NCI-H1694 (cell line): ENCODE results near the gene PAX7.
"Not testable (repeated sequence)": the region's sequence is repeated elsewhere in the genome, so short reads cannot be mapped to it uniquely, and the experiment has no call there.

Experiments used
- DNase-seq: peaks from one replicate; lab custom pipeline; 2025; lab: John Stamatoyannopoulos, UW

PAX7 gene

DNA sequence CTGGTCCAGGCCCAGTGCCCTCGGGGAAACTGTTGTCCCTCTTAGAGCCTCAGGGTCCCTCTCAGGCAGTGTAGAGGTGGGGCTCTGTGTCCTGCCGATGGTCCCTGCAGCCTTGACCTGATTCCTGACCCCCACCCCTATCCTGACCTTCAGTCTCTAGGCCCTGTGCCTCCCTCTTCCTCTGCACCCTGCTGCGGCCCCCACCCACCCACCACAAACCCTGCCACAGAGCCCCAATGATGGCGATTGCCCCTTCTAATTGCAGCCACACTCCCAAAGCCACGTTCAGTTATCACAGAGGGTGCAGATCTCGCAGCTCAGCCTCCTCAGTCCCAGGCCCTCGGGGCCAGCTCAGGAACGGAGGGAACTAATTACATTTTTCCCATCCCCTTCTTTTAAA lies 99.7 kb downstream of the PAX7 start:
- DNase-seq = no peak

- no peak for DNase-seq
These were observed 100.5 kb downstream of the PAX7 start for GRCh38 chr1:18731148-18731547.

DNA sequence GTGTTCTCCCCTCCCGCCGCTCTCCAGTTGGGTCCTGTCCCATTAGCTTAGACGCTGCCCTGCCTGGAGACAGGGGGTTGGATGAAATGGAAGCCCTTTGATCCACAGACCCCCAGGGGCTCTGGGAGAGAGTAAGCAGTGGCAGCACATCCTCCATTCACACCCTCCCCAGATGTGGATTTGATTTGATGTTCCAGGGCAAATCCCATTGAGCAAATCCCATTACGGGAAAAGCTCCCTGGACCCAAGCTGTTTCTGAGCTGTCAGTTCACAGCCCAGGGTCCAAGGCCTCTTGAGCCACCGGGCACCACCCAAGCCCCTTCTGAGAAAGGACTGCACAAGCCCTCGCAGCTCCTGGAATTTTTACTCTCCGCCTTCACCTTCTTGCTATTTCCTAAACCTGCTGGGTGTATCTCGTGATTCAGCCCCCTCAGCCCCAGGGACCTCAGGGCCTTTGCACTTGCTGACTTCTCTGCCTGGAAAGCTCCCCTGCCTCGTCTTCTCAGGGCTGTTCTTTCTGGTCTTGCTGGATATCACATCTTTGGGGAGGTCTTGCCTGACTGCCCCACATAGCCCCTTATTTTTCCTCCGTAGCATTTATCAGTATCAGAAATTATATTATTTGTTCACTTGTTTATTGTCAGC lies 101.1 kb downstream of the PAX7 start:
- DNase-seq = no peak

- DNase-seq = no peak
These were observed 102.0 kb downstream of the PAX7 start for GRCh38 chr1:18732686-18733085.

DNA sequence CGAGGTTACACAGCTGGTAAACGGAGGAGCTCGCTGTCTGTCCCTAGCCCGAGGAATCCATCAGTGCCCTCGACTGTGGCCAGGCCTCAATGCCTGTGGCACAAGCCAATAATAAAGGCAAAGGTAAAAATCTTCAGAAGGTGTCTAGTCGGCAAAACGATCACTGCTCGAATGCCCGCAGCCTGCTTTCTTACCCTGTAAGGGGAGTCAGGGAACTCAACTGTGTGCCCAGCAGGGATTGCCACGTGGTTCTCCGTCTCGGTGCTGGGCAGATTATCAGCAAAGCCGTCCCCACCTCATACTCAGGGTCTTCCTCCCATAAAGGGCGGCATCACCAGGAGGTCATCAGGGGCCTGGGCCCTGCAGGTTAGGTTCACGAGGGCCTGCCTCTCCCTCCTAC lies 103.4 kb downstream of the PAX7 start:
- no peak for DNase-seq

GRCh38 chr1:18734461-18735223 lies 104.0 kb downstream of the PAX7 start:
- no peak for DNase-seq

DNA sequence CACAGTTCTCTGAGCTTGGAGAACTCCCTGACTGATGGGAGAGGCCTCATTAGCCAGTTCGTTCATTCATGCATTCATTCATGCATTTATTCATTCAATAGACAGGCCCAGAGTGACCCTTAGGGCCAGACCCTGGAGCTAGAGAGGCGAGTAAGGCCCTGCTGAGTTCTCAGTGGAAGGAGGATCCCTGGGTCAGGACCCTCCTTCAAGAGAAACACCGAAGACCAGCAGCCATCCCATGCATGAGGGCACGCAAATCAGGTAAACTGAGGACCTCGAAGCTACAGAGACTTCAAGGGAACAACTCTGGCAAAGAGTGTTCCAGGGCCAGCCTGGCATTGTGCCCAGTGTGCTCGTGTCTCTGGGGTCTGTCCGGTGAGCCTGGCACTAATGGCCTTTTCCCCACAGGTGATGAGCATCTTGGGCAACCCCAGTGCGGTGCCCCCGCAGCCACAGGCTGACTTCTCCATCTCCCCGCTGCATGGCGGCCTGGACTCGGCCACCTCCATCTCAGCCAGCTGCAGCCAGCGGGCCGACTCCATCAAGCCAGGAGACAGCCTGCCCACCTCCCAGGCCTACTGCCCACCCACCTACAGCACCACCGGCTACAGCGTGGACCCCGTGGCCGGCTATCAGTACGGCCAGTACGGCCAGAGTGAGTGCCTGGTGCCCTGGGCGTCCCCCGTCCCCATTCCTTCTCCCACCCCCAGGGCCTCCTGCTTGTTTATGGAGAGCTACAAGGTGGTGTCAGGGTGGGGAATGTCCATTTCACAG lies 104.8 kb downstream of the PAX7 start:
- DNase-seq = no peak

DNA sequence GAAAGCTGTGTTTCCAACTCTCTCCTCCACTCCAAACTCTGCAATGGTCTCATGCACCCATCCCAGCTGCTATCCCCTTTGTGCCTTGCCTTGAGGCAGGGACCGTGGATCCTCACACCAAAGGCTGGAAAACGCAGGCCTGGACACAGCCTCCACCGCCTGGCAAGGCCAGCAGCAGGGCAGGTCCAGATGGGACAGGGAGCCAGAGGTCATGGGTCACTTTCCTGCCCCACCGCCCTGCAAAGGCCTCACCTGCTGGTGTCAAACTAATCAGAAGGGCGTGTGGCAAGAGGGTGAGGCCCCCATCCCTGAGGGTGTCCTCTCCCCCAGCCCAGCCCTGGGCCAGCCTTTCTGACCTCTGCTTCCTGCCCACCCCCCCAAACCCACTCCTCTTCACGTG lies 106.3 kb downstream of the PAX7 start:
- DNase-seq = no peak

GRCh38 chr1:18738126-18738525 lies 107.5 kb downstream of the PAX7 start:
- no peak for DNase-seq

DNA sequence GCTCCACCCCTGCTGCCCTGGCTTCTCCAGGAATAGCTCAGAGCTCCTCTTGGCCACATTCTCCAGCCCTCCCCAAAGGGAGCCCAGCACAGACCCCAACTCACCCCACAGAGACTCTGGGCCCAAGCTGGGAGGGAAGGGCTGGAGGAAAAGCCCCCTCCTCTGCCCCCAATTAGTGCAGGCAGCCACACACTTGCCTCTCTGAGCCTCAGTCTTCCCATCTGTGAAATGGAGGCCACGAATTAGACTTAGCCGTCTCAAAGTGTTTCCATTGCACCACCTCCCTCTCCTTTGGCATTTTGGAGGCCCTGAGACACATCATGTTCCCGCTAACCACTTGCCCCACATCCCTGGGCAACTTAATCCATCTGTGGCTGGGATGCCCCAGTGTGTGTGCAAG lies 108.0 kb downstream of the PAX7 start:
- no peak for DNase-seq

- DNase-seq = no peak
These were observed 108.8 kb downstream of the PAX7 start for GRCh38 chr1:18739408-18739807.

DNA sequence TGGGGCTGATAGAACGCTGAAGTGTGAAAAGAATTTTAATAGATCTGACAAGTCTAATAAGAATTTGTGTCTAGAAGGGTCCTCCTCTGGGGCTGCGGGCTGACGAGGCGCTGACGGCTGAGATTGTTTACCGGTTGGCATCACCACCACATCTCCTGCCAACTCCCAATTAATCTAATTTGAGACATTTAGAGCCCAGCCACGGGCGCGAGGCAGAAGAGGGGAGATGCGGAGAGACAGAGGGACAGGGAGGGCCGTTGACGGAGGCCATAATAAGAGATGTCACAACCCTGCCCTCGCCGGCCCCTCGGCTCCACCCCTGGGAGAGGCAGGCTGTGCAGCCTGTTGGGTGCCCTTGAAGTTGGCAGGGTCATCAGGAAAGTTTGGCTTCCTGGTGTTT lies 109.3 kb downstream of the PAX7 start:
- DNase-seq = no peak

DNA sequence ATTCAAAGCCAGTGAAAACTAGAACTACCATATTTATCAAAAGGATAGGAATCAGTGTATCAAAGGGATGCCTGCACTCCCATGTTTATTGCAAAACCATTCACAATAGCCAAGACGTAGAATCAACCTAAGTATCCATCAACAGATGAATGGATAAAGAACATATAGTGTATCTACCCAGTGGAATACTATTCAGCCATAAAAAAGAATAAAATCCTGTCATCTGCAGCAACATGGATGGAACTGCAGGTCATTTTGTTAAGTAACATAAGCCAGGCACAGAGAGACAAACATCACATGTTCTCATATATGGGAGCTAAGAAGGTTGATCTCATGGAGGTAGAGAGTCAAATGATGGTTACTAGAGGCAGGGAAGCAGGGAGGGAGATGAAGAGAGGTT lies 110.0 kb downstream of the PAX7 start:
- DNase-seq = no peak

- no peak for DNase-seq
These were observed 112.6 kb downstream of the PAX7 start for GRCh38 chr1:18743233-18743632.

- DNase-seq = not testable (repeated sequence)
These were observed 113.7 kb downstream of the PAX7 start for GRCh38 chr1:18744381-18744780.

DNA sequence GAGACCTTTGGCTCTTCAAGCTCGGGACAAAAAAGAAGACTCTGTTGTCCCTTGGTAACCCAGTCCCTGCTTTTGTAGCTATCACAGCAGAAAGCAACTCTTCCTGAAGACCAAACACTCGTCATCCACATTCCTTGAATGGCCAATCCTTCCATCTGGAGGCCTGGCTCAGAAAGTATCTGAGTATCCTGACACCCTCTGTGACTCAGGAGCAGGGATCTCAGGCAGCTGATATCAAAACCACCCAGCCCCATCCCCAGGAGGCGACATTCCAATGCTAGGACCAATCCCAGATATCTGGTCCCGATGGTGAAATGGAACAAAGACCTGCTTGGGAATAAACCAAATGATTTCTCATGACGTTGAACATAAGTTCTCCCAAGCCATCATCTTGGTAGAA lies 116.3 kb downstream of the PAX7 start:
- DNase-seq = no peak

DNA sequence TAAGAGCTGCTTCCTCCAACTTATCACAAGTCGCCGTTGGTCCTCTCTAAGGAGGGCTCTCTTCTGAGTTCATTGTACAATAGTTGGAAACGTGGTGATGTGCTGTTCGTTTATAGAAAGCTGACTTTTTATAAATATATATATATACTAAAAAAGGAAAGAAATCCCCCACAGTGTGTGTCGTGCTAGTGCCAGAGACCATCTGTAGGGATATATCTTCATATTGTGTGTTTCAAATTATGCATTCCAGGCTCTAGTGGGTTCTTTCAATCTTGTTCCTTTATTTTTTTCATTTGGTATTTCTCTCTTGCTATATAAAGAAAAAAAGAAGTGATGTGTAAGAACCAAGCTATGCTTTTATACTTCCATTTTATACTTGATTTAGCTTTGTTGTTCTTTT lies 117.0 kb downstream of the PAX7 start:
- DNase-seq = no peak

GRCh38 chr1:18748435-18748834 lies 117.8 kb downstream of the PAX7 start:
- no peak for DNase-seq

DNA sequence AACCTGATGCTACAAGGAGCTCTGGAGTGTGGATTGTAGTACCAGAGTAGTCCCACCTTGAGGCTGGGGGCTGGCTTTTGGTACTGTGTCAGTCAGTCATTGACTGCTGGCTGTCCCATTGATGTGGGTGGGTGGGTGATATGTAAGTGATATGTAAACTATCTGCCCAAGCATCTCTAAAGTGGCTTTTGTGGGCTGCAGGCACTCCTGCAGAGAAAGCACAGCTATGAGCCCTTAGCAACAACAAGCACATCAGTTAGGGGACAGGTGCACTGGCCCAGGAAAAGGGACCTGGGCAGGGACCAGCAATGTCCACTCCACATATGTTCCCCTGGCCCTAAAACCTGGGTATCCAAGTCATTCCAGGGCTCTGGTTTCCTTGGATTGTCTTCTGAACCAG lies 118.9 kb downstream of the PAX7 start:
- DNase-seq = no peak

DNA sequence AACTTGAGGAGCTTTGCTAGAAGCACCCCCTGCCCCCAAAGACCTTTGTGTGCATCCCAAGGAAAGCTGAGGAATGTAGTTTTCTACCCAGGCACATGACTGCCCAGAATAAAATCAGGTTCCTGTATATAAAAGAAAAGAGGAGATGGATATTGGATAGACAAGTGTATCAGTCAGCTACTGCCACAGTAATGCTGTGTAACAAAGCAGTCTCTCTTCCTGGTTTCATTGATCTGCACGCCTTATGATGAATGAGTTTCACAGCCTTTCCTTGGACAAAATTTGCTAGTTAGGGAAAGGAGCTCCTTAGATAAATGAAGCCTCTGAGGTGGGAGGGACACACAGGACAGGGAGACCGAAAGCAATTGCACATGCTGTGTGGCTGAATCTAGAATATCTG lies 120.0 kb downstream of the PAX7 start:
- DNase-seq = no peak

DNA sequence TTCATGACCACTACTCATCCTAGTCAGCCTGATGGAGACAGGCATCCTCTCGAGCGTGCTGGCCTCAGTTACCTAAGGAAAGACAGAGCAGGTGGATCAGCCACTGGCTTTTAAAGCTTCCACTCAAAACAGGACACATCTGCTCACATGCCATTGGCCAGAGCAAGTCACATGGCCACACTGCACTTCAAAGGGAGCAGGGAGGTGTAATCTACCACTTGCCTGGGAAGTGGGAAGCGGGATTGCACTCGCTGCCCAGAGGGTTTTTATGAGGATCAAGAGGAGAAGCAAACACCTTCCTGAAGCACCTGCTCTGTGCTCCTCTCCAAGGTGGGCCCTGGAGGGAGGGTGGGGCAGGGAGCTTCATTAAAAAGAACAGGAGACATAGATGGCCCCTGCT lies 120.8 kb downstream of the PAX7 start:
- no peak for DNase-seq

DNA sequence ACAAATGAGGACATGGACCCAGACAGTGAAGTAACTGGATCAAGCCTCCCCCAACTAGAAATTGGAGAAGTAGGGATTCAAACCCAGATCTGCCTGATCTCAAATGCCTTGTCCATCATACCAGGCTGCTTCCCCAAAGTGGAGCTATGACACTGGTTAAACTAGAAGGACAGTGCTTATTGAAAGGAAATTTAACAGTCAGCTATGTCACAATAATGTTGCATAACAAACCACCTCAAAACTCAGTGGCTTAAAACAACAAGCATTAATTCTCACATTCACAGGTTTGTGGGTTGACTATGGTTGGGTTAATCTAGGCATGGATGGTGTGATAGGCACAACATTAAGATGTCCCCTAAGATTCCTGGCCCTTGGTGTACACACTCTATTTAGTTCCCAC lies 121.8 kb downstream of the PAX7 start:
- DNase-seq = no peak

DNA sequence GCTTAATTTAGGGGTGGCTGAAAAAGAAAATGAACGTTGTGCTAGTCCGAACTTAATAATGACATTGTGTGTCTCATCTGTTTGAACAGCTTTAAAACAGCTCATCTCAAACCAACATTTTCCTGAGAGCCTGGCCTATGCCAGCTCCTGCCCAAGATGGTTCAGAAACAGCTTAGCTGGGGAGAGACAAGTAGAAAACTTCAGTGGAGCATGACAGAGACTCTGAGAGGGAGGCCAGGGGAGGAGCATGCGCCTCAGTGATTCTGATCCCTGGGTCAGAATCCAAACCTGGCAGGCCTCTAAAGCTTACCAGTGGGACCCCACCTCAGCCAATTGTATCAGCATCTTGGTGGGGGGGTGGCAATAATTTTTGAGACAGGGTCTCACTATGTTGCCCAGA lies 129.5 kb downstream of the PAX7 start:
- no peak for DNase-seq
